ENCODE data around the gene AP2B1.

- no peak for TF ChIP-seq CTCF (IDR thresholded peaks at IDR 0.05; ENCODE audit: insufficient read depth, low read length, poor library complexity, severe bottlenecking)
- TF ChIP-seq EZH2phosphoT487 (conservative IDR thresholded peaks at IDR 0.05; ENCODE audit: low read length): no peak
These were observed 156.7 kb downstream of the AP2B1 start for GRCh38 chr17:35743626-35744328.

All from SU-DHL-6 (cell line).